ENCODE measurements around the gene AP3S2. TPM values are rescaled to one million over a fixed set of nuclear protein-coding genes. Genes with fewer than 3 reads are reported as not detected.

The AP3S2 gene
- total RNA-seq, 1 donor from 2014 or later, result 22.7 TPM

DNA sequence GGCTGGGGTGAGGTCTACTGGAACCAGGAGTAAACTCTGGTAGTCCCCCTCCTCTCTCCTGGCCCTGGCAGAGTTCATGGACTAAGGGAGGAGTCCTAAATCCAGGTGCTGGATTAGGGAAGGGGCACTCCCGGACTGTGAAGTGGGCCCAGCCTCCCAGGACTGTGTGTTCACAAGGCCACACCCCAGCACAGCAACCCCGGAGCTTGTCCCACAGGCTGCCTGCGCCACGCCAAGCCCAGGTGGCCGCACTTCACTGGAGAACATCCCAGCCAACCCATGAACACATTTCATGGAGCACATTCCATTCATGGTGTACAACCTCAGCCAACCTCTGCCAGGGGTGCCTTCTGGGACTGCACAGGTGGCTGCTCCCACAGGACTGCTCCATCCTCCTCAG, 10.7 kb upstream of the AP3S2 start:
- no peak overlapping the region for H3K4me3 ChIP-seq (ENCODE audit: low read depth, low read length)
- TF ChIP-seq, protein P1, sequence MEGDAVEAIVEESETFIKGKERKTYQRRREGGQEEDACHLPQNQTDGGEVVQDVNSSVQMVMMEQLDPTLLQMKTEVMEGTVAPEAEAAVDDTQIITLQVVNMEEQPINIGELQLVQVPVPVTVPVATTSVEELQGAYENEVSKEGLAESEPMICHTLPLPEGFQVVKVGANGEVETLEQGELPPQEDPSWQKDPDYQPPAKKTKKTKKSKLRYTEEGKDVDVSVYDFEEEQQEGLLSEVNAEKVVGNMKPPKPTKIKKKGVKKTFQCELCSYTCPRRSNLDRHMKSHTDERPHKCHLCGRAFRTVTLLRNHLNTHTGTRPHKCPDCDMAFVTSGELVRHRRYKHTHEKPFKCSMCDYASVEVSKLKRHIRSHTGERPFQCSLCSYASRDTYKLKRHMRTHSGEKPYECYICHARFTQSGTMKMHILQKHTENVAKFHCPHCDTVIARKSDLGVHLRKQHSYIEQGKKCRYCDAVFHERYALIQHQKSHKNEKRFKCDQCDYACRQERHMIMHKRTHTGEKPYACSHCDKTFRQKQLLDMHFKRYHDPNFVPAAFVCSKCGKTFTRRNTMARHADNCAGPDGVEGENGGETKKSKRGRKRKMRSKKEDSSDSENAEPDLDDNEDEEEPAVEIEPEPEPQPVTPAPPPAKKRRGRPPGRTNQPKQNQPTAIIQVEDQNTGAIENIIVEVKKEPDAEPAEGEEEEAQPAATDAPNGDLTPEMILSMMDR (conservative IDR thresholded peaks at IDR 0.05; ENCODE audit: low read depth, low read length), result no peak
- DNase-seq (ENCODE audit: low read depth), result no peak

DNA sequence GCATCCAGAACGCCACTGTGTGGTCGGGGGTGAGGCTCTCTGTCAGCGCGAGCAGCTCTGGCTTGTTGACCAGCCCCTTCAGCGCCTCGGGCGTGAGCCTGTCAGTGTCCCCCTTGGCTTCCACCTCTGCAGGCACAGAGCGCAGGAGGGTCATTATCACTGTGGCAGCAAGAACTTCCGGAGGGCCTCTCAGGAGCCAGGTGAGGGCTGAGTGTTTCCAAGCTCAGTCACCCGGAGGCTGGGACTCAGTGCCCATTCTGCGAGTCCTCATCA, 10.0 kb upstream of the AP3S2 start:
- TF ChIP-seq, protein P1 (conservative IDR thresholded peaks at IDR 0.05; ENCODE audit: low read depth, low read length), result no peak
- DNase-seq (ENCODE audit: low read depth), result no peak
- H3K4me3 ChIP-seq (ENCODE audit: low read depth, low read length), result no peak overlapping the region

DNA sequence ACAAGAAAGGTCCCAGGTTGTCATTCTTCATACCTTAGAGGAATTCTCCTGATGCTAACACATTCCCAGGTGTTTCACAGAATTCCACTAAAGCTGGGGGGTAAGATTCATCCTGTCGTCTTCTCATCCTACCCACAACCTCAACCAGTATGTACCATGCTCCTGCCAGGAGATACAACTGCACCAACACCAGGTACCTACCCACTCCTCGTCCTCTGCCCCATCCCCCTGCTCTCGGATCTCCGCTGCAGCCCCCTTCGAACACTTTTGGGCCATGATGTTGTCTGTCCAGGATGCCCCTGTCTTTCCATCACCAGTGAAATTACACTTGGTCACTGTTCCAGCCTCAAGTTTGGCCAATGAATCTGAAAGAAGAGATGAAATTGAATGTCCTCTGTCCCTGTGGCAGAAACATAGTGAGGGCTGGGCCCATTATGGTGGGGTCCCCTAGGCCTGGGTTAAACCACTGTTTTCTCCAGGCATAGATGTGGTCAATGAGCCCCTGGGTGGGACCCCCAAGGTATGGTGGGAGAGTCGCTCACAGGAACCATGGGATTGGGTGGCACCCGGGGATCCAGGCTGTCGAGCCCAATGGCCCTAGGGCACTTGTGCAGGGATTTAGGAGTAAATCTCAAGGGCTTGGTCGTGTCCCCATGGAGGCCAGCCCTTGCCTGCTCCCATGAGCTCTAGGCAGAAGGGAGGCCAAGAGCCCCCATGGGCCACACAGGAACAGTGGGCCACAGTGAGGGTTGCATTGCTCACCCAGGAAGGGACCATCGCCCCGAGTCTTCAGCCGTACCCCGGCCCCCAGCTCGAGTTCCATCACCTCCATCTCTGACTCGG, 9.4 kb upstream of the AP3S2 start:
- no peak overlapping the region for H3K4me3 ChIP-seq (ENCODE audit: low read depth, low read length)
- TF ChIP-seq, protein P1 (conservative IDR thresholded peaks at IDR 0.05; ENCODE audit: low read depth, low read length), result no peak
- no peak for DNase-seq (ENCODE audit: low read depth)

DNA sequence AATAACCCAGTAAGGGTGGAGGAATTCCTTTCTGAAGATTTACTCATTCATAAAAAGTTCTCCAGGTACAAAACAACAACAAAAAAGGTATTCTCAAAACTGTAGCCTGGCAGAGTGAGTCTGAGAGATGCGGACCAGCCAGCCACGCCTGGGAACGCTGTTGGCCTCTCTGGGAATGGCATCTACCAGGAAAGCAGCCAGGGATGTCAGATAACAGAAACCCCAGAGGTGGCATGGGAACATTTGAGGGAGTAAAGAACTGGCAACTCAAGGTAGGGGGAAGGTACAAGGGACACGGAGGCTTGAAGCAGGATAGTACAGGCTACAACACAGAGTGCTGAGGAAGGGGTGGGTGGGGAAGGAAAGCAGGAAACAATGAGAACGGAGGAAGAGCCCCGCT, 7.1 kb upstream of the AP3S2 start:
- no peak overlapping the region for H3K4me3 ChIP-seq (ENCODE audit: low read depth, low read length)
- TF ChIP-seq, protein P1 (conservative IDR thresholded peaks at IDR 0.05; ENCODE audit: low read depth, low read length), result no peak
- DNase-seq (ENCODE audit: low read depth), result no peak

DNA sequence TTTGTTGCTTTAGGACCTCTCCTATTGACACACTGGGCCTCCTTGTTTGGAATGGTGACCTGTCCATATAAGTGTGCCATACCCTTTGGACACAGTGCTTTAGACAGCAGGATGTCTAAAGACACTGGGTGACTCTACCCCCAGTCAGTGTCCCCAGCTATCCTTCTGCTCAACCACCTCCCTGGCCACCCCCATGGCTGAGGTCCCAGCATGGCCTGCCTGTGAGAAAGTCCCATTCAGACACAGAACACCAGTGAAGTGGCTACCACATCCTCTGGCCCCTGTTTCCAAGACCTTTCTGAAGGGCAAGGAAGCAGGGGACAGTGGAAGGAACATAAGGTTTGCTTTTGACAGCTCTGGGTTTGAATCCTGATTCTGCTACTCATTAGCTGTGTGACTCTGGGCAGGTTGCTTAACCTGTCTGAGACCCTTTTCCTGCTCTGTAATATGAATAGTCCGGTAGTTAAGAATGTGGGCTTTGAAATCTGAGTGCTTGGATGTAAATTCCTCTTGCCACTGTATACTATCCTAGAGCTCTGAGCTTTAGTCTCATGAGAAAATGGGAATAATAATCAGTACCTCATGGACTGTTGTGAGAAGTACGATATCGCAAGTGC, 6.3 kb upstream of the AP3S2 start:
- no peak for DNase-seq (ENCODE audit: low read depth)
- no peak overlapping the region for H3K4me3 ChIP-seq (ENCODE audit: low read depth, low read length)
- TF ChIP-seq, protein P1 (conservative IDR thresholded peaks at IDR 0.05; ENCODE audit: low read depth, low read length), result no peak

DNA sequence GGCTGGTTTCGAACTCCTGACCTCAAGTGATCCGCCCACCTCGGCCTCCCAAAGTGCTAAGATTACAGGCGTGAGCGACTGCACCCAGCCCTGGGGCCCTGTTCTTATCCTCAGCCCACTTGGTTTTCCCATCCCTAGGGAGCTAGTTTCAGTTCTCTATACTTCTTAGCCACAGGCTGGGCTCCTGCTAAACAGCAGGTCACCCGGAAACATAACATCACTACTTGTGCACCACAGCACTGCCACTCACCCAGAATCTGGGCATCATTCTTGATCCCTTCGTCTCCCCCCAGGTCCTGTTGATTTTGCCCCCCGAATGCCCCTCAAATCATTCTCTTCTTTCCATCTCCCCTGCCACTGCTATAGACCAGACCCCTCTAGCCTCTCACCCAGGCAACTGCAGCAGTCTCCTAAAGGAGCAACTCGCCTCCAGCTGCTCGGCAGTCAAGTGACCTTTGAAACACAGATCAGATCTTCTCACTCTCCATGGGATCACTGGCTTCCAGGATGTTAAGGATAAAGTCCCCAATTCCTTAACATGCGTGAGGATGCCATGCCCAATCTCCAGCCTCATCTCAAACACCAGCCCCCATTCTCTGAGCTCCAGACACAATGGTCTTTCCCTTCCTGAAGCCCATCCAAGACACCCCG, 5.6 kb upstream of the AP3S2 start:
- no peak overlapping the region for H3K4me3 ChIP-seq (ENCODE audit: low read depth, low read length)
- no peak for DNase-seq (ENCODE audit: low read depth)
- TF ChIP-seq, protein P1 (conservative IDR thresholded peaks at IDR 0.05; ENCODE audit: low read depth, low read length), result no peak

Data from epithelial cell of proximal tubule (primary cell).